Trophoblast cell (in vitro differentiated cells and primary cell): Measurements from ENCODE around the gene FANCI.

ENCODE experiments used
- DNase-seq, 2 donors: peaks; one replicate each; pipeline ENCODE4 v3.0.0-alpha.2; 2016
- H2AFZ ChIP-seq: 2 replicates; pipeline ENCODE4 v1.6.1; 2013; ENCODE audit warnings: low read length, moderate library complexity, mild to moderate bottlenecking; ENCODE audit not compliant: insufficient read depth, poor library complexity
- H2AK5ac ChIP-seq: 2 replicates; pipeline ENCODE4 v1.6.1; 2013; ENCODE audit warnings: mild to moderate bottlenecking, low read length
- H2BK120ac ChIP-seq: 2 replicates; pipeline ENCODE4 v1.6.1; 2013; ENCODE audit warnings: low read length, mild to moderate bottlenecking, moderate library complexity; ENCODE audit not compliant: insufficient read depth, poor library complexity
- H2BK12ac ChIP-seq: 2 replicates; pipeline ENCODE4 v1.6.1; 2013; ENCODE audit warnings: mild to moderate bottlenecking, low read length, moderate library complexity
- H2BK5ac ChIP-seq: 2 replicates; pipeline ENCODE4 v1.6.1; 2013; ENCODE audit warnings: low read length, low read depth, moderate library complexity, mild to moderate bottlenecking; ENCODE audit not compliant: poor library complexity
- H3K14ac ChIP-seq: 2 replicates; pipeline ENCODE4 v1.6.1; 2013; ENCODE audit warnings: mild to moderate bottlenecking, low read length
- H3K18ac ChIP-seq: 2 replicates; pipeline ENCODE4 v1.6.1; 2013; ENCODE audit warnings: mild to moderate bottlenecking, low read length
- H3K23ac ChIP-seq: 2 replicates; pipeline ENCODE4 v1.6.1; 2013; ENCODE audit warnings: low read length
- H3K27ac ChIP-seq: 2 replicates; pipeline ENCODE4 v1.5.1; 2013; ENCODE audit warnings: low read depth, mild to moderate bottlenecking, inconsistent platforms, low read length, moderate library complexity
- H3K27me3 ChIP-seq: 2 replicates; pipeline ENCODE4 v1.6.1; 2013; ENCODE audit warnings: inconsistent platforms, mild to moderate bottlenecking, low read length, moderate library complexity; ENCODE audit not compliant: insufficient read depth
- H3K36me3 ChIP-seq, 2 experiments: 1 replicate in 1 of 2; 2 replicates in 1 of 2; pipeline ENCODE4 v1.6.1; 2013; ENCODE audit warnings: low read length in 2 of 2, mild to moderate bottlenecking in 2 of 2, moderate library complexity in 1 of 2; ENCODE audit not compliant: insufficient read depth in 2 of 2, control insufficient read depth in 1 of 2
- H3K4ac ChIP-seq: 2 replicates; pipeline ENCODE4 v1.6.1; 2013; ENCODE audit warnings: low read depth, mild to moderate bottlenecking, low read length, moderate library complexity
- H3K4me1 ChIP-seq, 2 experiments: 1 replicate in 1 of 2; 2 replicates in 1 of 2; pipeline ENCODE4 v1.6.1; 2013; ENCODE audit warnings: low read length in 2 of 2, mild to moderate bottlenecking in 2 of 2, moderate library complexity in 1 of 2; ENCODE audit not compliant: insufficient read depth in 2 of 2, control insufficient read depth in 1 of 2
- H3K4me2 ChIP-seq: 2 replicates; pipeline ENCODE4 v1.6.1; 2013; ENCODE audit warnings: inconsistent platforms, mild to moderate bottlenecking, low read length, moderate library complexity
- H3K4me3 ChIP-seq: 2 replicates; pipeline ENCODE4 v1.5.1; 2013; ENCODE audit warnings: mild to moderate bottlenecking, low read depth, low read length, inconsistent platforms
- H3K79me1 ChIP-seq: one replicate; pipeline ENCODE4 v1.6.1; 2013; ENCODE audit warnings: low read length
- H3K79me2 ChIP-seq: 2 replicates; pipeline ENCODE4 v1.6.1; 2013; ENCODE audit warnings: low read length, mild to moderate bottlenecking; ENCODE audit not compliant: control insufficient read depth, insufficient read depth, poor library complexity
- H3K9ac ChIP-seq: 2 replicates; pipeline ENCODE4 v1.6.1; 2013; ENCODE audit warnings: mild to moderate bottlenecking, low read length
- H3K9me3 ChIP-seq: 2 replicates; pipeline ENCODE4 v1.6.1; 2013; ENCODE audit warnings: low read depth, mild to moderate bottlenecking, control low read depth, inconsistent platforms, low read length; ENCODE audit not compliant: insufficient read depth
- H4K12ac ChIP-seq: 2 replicates; pipeline ENCODE4 v1.6.1; 2013; ENCODE audit warnings: low read depth, mild to moderate bottlenecking, low read length, moderate library complexity
- H4K8ac ChIP-seq: 2 replicates; pipeline ENCODE4 v1.6.1; 2013; ENCODE audit warnings: low read depth, mild to moderate bottlenecking, low read length, moderate library complexity
- H4K91ac ChIP-seq: one replicate; pipeline ENCODE4 v1.6.1; 2013; ENCODE audit warnings: low read depth, mild to moderate bottlenecking, low read length, moderate library complexity
- WGBS: extraction: QIAGEN DNeasy Blood & Tissue Kit; methylation state at CpG from one replicate; pipeline ENCODE4 v1.1.7; 2013; ENCODE audit warnings: missing lambda C conversion rate; ENCODE audit not compliant: insufficient read length, insufficient coverage; ENCODE audit errors: extremely low coverage; 5-methylcytosine and 5-hydroxymethylcytosine counted together

Gene FANCI

GRCh38 chr15:89333959-89334509, 90.3 kb downstream of the FANCI start:
- Histone ChIP-seq H3K18ac (peak overlapping the region; percentile 95), H3K4me2 (peak overlapping the region; percentile 89), H3K4ac (peak overlapping the region; percentile 63), H4K8ac (peak overlapping the region; percentile 88), H3K4me1 (peaks cover 14 to 17% of the 10 kb centered on the region in 2 experiments), H3K4me3 (peak overlapping the region; percentile 99), H3K36me3 (peaks cover 28 to 33% of the 10 kb centered on the region in 2 experiments), H2AFZ (peak overlapping the region; percentile 84), H3K14ac (peak overlapping the region; percentile 87), H2BK120ac (peak overlapping the region; percentile 41), H2BK12ac (no peak overlapping the region), H3K23ac (no peak overlapping the region), H4K91ac (peak overlapping the region; percentile 78), H3K79me1 (peaks cover 6% of the 10 kb centered on the region), H3K27ac (peak overlapping the region; percentile 84), H3K9ac (peak overlapping the region; percentile 95), H2BK5ac (peak overlapping the region; percentile 83), H4K12ac (peak overlapping the region; percentile 83), H3K27me3 (no peaks in the 10 kb centered on the region), H3K9me3 (no peaks in the 10 kb centered on the region), H2AK5ac (peak overlapping the region; percentile 67), H3K79me2 (peaks cover 14% of the 10 kb centered on the region)
- WGBS, result no CpG with 5 or more reads among the region's 43 CpGs
- no peak for DNase-seq

GRCh38 chr15:89334510-89335297, 90.9 kb downstream of the FANCI start, which contains the start of gene POLG:
Gene POLG, minus strand, starts transcription at chr15:89334824. Its CDS starts 1,070 bp downstream, at chr15:89333754.
- H3K9ac ChIP-seq, result peak within 1 kb of the TSS; percentile 95
- H3K27ac ChIP-seq, result peak within 1 kb of the TSS; percentile 84
- peak within 1 kb of the TSS; percentile 67 for H2BK120ac ChIP-seq
- H4K91ac ChIP-seq, result peak within 1 kb of the TSS; percentile 78
- peak; percentile 99 for DNase-seq
- peak within 1 kb of the TSS; percentile 63 for H3K4ac ChIP-seq
- peak within 1 kb of the TSS; percentile 89 for H3K4me2 ChIP-seq
- H4K12ac ChIP-seq, result peak within 1 kb of the TSS; percentile 83
- H3K18ac ChIP-seq, result peak within 1 kb of the TSS; percentile 95
- H3K79me1 ChIP-seq, result peaks cover 6% of the 10 kb centered on the region
- H3K4me1 ChIP-seq, result peaks cover 14 to 17% of the 10 kb centered on the region in 2 experiments
- peak within 1 kb of the TSS; percentile 83 for H2BK5ac ChIP-seq
- no peak within 1 kb of the TSS for H3K23ac ChIP-seq
- peak within 1 kb of the TSS; percentile 88 for H4K8ac ChIP-seq
- H3K79me2 ChIP-seq, result peaks cover 14% of the 10 kb centered on the region
- peak within 1 kb of the TSS; percentile 67 for H2AK5ac ChIP-seq
- peak within 1 kb of the TSS; percentile 99 for H3K4me3 ChIP-seq
- peak within 1 kb of the TSS; percentile 84 for H2AFZ ChIP-seq
- peak within 1 kb of the TSS; percentile 87 for H3K14ac ChIP-seq
- H2BK12ac ChIP-seq, result no peak within 1 kb of the TSS
- no CpG with 5 or more reads among the region's 85 CpGs for WGBS
- H3K27me3 ChIP-seq, result no peaks in the 10 kb centered on the region
- no peaks in the 10 kb centered on the region for H3K9me3 ChIP-seq
- H3K36me3 ChIP-seq, result peaks cover 24 to 26% of the 10 kb centered on the region in 2 experiments

- peak overlapping the region; percentile 55 for H3K4me3 ChIP-seq
- peak in 1 of 2 donors; percentile 63 for DNase-seq
- peaks cover 6% of the 10 kb centered on the region for H3K79me1 ChIP-seq
- H2AFZ ChIP-seq, result peak overlapping the region; percentile 23
- no peak overlapping the region for H3K23ac ChIP-seq
- no peak overlapping the region for H3K9ac ChIP-seq
- H3K14ac ChIP-seq, result no peak overlapping the region
- no peak overlapping the region for H4K8ac ChIP-seq
- H2AK5ac ChIP-seq, result no peak overlapping the region
- no peak overlapping the region for H4K91ac ChIP-seq
- no peak overlapping the region for H3K4ac ChIP-seq
- H3K4me1 ChIP-seq, result peaks cover 14 to 17% of the 10 kb centered on the region in 2 experiments
- no peak overlapping the region for H2BK12ac ChIP-seq
- no CpG with 5 or more reads among the region's 40 CpGs for WGBS
- H2BK5ac ChIP-seq, result no peak overlapping the region
- H4K12ac ChIP-seq, result no peak overlapping the region
- no peaks in the 10 kb centered on the region for H3K27me3 ChIP-seq
- H2BK120ac ChIP-seq, result no peak overlapping the region
- H3K79me2 ChIP-seq, result peaks cover 14% of the 10 kb centered on the region
- H3K36me3 ChIP-seq, result peaks cover 16 to 19% of the 10 kb centered on the region in 2 experiments
- no peak overlapping the region for H3K27ac ChIP-seq
- peak overlapping the region; percentile 80 for H3K4me2 ChIP-seq
- no peaks in the 10 kb centered on the region for H3K9me3 ChIP-seq
- H3K18ac ChIP-seq, result no peak overlapping the region
Measured at GRCh38 chr15:89335298-89336041, 91.7 kb downstream of the FANCI start.

DNA sequence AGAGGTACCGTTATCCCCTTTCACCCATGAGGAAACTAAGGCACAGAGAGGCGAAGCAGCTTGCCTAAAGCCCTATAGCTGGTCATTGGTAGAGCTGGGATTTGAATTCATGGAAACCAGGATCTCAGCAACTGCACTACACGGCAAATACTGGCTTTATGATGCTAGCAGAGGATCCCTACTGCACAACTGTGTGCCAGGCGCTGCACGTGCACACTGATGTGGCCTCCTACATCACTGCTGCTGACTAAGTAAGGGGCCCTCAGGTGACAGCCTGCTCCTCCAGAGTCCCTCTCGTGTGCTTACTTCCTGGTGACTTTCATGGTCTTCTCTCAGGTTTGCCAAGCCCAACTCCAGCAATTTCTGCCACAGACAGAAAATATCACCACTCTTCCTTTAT, 94.3 kb downstream of the FANCI start:
- WGBS, result no CpG with 5 or more reads among the region's 6 CpGs
- Histone ChIP-seq H4K91ac (no peak overlapping the region), H3K9me3 (peaks cover 2% of the 10 kb centered on the region), H3K27me3 (no peaks in the 10 kb centered on the region), H3K4ac (no peak overlapping the region), H3K4me3 (no peak overlapping the region), H2AK5ac (no peak overlapping the region), H4K8ac (no peak overlapping the region), H4K12ac (no peak overlapping the region), H3K14ac (no peak overlapping the region), H3K4me2 (no peak overlapping the region), H3K18ac (no peak overlapping the region), H2AFZ (no peak overlapping the region), H3K23ac (no peak overlapping the region), H2BK5ac (no peak overlapping the region), H3K4me1 (peaks cover 13 to 15% of the 10 kb centered on the region in 2 experiments), H3K79me2 (peaks cover 14% of the 10 kb centered on the region), H3K79me1 (peaks cover 6% of the 10 kb centered on the region), H3K27ac (no peak overlapping the region), H2BK12ac (no peak overlapping the region), H3K36me3 (peaks cover 5% of the 10 kb centered on the region in 2 experiments), H2BK120ac (no peak overlapping the region), H3K9ac (no peak overlapping the region)
- no peak for DNase-seq
